ENCODE results near the gene GSX1.

Gene GSX1

GRCh38 chr13:27834095-27834494, 41.8 kb downstream of the GSX1 start:
- no peak for DNase-seq

DNA sequence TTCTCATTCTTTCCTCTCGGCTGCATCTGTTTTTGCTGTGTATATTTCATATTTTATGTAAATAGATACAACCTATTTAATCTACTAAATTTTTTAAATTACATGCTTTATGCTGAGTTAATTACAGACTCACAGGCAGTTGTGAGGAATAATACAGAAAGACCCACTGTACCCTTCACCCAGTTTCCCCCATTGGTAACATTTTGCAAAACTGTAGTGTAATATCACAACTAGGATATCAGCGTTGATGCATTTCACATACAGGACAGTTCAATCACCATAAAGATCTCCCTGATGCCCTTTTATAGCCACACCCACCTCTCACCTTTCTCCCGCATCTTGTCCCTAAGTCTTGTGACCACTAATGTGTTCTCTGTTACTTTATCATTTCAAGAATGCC, 43.5 kb downstream of the GSX1 start:
- no peak for DNase-seq

DNA sequence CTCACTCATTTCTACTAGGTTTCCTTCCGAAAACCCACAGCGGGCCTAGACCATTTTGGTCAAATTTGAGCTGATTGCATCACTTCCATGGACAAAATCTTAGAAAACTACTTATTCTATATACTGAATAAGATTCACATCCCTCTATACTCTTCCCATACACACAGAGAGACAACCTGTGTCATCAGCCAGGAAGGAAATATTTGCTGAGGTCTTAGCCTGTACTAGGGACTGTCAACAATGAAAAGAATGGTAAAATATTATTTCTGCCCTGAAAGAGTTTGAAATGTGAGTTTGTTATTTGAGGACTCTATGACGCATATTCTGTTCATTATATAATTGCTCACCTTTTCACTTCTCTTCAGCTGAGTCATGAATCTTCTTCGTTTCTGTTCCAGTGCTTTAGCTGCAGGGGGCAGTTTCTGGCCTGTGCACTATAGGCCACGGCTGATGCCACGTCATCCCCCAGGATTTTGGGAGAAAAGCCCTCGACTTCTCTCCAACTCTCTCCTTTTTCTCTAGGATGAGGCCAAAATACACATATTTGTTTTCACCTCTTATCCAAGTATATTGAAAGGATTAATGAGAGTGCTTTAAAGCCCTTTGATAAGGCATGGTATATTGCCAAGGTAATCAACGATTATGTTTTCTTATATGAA, 47.7 kb downstream of the GSX1 start:
- no peak for DNase-seq

GRCh38 chr13:27842571-27842970, 50.3 kb downstream of the GSX1 start:
- no peak for DNase-seq
